ENCODE measurements around the gene HS6ST2.
A peak's percentile ranks its signal among the peaks of the same experiment; 100 is the strongest.

HS6ST2 gene

GRCh38 chrX:132848296-132848970, 110.0 kb downstream of the HS6ST2 start:
- DNase-seq (ENCODE audit: insufficient read length, low spot score): no peak
- TF ChIP-seq POLR2A (IDR thresholded peaks at IDR 0.05; ENCODE audit: low read depth, low read length): no peak
- no peak for FAIRE-seq

- FAIRE-seq: no peak
- no peak for DNase-seq (ENCODE audit: insufficient read length, low spot score)
- no peak for TF ChIP-seq POLR2A (IDR thresholded peaks at IDR 0.05; ENCODE audit: low read depth, low read length)
These were observed 115.1 kb downstream of the HS6ST2 start for GRCh38 chrX:132843363-132843762.

- no peak for DNase-seq (ENCODE audit: insufficient read length, low spot score)
- no peak for TF ChIP-seq POLR2A (IDR thresholded peaks at IDR 0.05; ENCODE audit: low read depth, low read length)
- no peak for FAIRE-seq
These were observed 115.8 kb downstream of the HS6ST2 start for GRCh38 chrX:132842460-132843238.

GRCh38 chrX:132837967-132838366, 120.5 kb downstream of the HS6ST2 start:
- no peak for FAIRE-seq
- DNase-seq (ENCODE audit: insufficient read length, low spot score): no peak
- TF ChIP-seq POLR2A (IDR thresholded peaks at IDR 0.05; ENCODE audit: low read depth, low read length): no peak

- DNase-seq (ENCODE audit: insufficient read length, low spot score): no peak
- TF ChIP-seq POLR2A (IDR thresholded peaks at IDR 0.05; ENCODE audit: low read depth, low read length): no peak
- FAIRE-seq: peak; percentile 41
These were observed 121.3 kb downstream of the HS6ST2 start for GRCh38 chrX:132837126-132837525.

- no peak for FAIRE-seq
- no peak for TF ChIP-seq POLR2A (IDR thresholded peaks at IDR 0.05; ENCODE audit: low read depth, low read length)
- DNase-seq (ENCODE audit: insufficient read length, low spot score): no peak
These were observed 122.0 kb downstream of the HS6ST2 start for GRCh38 chrX:132836471-132836870.

- DNase-seq (ENCODE audit: insufficient read length, low spot score) (no peak), FAIRE-seq (no peak)
- TF ChIP-seq POLR2A (IDR thresholded peaks at IDR 0.05; ENCODE audit: low read depth, low read length): no peak
These were observed 123.7 kb downstream of the HS6ST2 start for GRCh38 chrX:132834741-132835140.

GRCh38 chrX:132834109-132834508, 124.3 kb downstream of the HS6ST2 start:
- no peak for TF ChIP-seq POLR2A (IDR thresholded peaks at IDR 0.05; ENCODE audit: low read depth, low read length)
- DNase-seq (ENCODE audit: insufficient read length, low spot score) (no peak), FAIRE-seq (no peak)

- no peak for TF ChIP-seq POLR2A (IDR thresholded peaks at IDR 0.05; ENCODE audit: low read depth, low read length)
- DNase-seq (ENCODE audit: insufficient read length, low spot score): no peak
- no peak for FAIRE-seq
These were observed 125.1 kb downstream of the HS6ST2 start for GRCh38 chrX:132833373-132833772.

- FAIRE-seq (no peak), DNase-seq (ENCODE audit: insufficient read length, low spot score) (no peak)
- no peak for TF ChIP-seq POLR2A (IDR thresholded peaks at IDR 0.05; ENCODE audit: low read depth, low read length)
These were observed 127.0 kb downstream of the HS6ST2 start for GRCh38 chrX:132831336-132831973.

- no peak for DNase-seq (ENCODE audit: insufficient read length, low spot score)
- no peak for TF ChIP-seq POLR2A (IDR thresholded peaks at IDR 0.05; ENCODE audit: low read depth, low read length)
- FAIRE-seq: no peak
These were observed 135.8 kb downstream of the HS6ST2 start for GRCh38 chrX:132822634-132823012.

- DNase-seq (ENCODE audit: insufficient read length, low spot score): no peak
- FAIRE-seq: no peak
- no peak for TF ChIP-seq POLR2A (IDR thresholded peaks at IDR 0.05; ENCODE audit: low read depth, low read length)
These were observed 136.3 kb downstream of the HS6ST2 start for GRCh38 chrX:132821974-132822633.

- no peak for DNase-seq (ENCODE audit: insufficient read length, low spot score)
- TF ChIP-seq POLR2A (IDR thresholded peaks at IDR 0.05; ENCODE audit: low read depth, low read length): no peak
- FAIRE-seq: no peak
These were observed 137.8 kb downstream of the HS6ST2 start for GRCh38 chrX:132820675-132821074.

GRCh38 chrX:132819711-132820264, 138.6 kb downstream of the HS6ST2 start:
- DNase-seq (ENCODE audit: insufficient read length, low spot score): no peak
- no peak for TF ChIP-seq POLR2A (IDR thresholded peaks at IDR 0.05; ENCODE audit: low read depth, low read length)
- FAIRE-seq: no peak
